Kidney (tissue), 14 donors: ENCODE results near the gene IL1B. TPM values are rescaled to one million over a fixed set of nuclear protein-coding genes. Genes with fewer than 3 reads are reported as not detected.

Source experiments
- DNase-seq, 5 donors: peaks; one replicate each; pipeline ENCODE4 v3.0.0-alpha.2; 2013 to 2020
- FAIRE-seq: peaks from 2 replicates; lab custom pipeline; 2012; peaks lifted over from hg19 to GRCh38; lab: Jason Lieb, UNC
- H3K27ac ChIP-seq, 2 donors: one replicate each; pipeline ENCODE4 v1.7.0; 2013; ENCODE audit warnings: low read depth in 2 of 2, low read length in 2 of 2, inconsistent platforms in 1 of 2
- H3K27me3 ChIP-seq: one replicate; pipeline ENCODE4 v1.7.1; 2013; ENCODE audit warnings: low read length, inconsistent platforms; ENCODE audit not compliant: control insufficient read depth, insufficient read depth
- H3K36me3 ChIP-seq, 3 donors: one replicate each; pipeline versions ENCODE4 v1.7.0 to v1.7.1; 2013; ENCODE audit warnings: low read length in 3 of 3, control low read depth in 1 of 3, inconsistent platforms in 1 of 3; ENCODE audit not compliant: insufficient read depth in 3 of 3, control insufficient read depth in 2 of 3
- H3K4me1 ChIP-seq, 3 donors: one replicate each; pipeline versions ENCODE4 v1.7.0 to v1.7.1; 2013; ENCODE audit warnings: low read length in 3 of 3, inconsistent platforms in 1 of 3, low read depth in 1 of 3; ENCODE audit not compliant: control insufficient read depth in 2 of 3, insufficient read depth in 2 of 3
- H3K4me3 ChIP-seq, 3 donors: one replicate each; pipeline versions ENCODE4 v1.7.0 to v1.8.1; 2013; ENCODE audit warnings: low read length in 3 of 3, control low read depth in 1 of 3, inconsistent platforms in 1 of 3
- H3K9ac ChIP-seq, 3 donors: one replicate each; pipeline versions ENCODE4 v1.7.0 to v1.7.1; 2013; ENCODE audit warnings: low read length in 3 of 3, control low read depth in 1 of 3, inconsistent platforms in 1 of 3
- H3K9me3 ChIP-seq, 3 donors: one replicate each; pipeline versions ENCODE4 v1.7.0 to v1.7.1; 2013; ENCODE audit warnings: low read length in 3 of 3, control low read depth in 1 of 3, inconsistent platforms in 1 of 3; ENCODE audit not compliant: control insufficient read depth in 2 of 3, insufficient read depth in 1 of 3
- CTCF ChIP-seq: IDR thresholded peaks from 3 replicates; pipeline ENCODE4 v1.5.1; 2012; ENCODE audit warnings: mild to moderate bottlenecking, moderate library complexity, borderline replicate concordance; ENCODE audit not compliant: insufficient read depth; ENCODE audit errors: extremely low read depth
- intact Hi-C: fragments of 100-400 bp; cut with DNase I; formaldehyde crosslinking; loops from one replicate; pipeline ENCODE4 v1.11.1; 2022
- polyA plus RNA-seq: library from polyadenylated mRNA; stranded (reverse); fragments of 350-450 nt; fragmentation: Illumina TruSeq; extraction: RNeasy Lipid Tissue Mini Kit (QIAGEN cat#74804); gene quantifications from one replicate; pipeline ENCODE4 v1.2.3, GENCODE V29; 2014; ENCODE audit warnings: low read depth, low replicate concordance; ENCODE audit not compliant: insufficient read depth
- total RNA-seq: library from RNA; stranded (reverse); fragmentation: NEBNext Ultra II Directional; extraction: Animal tissue kit (Norgen Biotek cat#: 25700); gene quantifications from one replicate; pipeline ENCODE4 v1.2.1, GENCODE V29; 2021
- donor health status: control.
- donor health status: control.
- donor health status: control.
- donor health status: control.
- donor health status: control.
- donor health status: DM: yes; HTN: yes; CAD: no.
- donor health status: Normal renal cell carcinoma (clear cell type).

IL1B gene
- total and polyA plus RNA-seq, 2 donors from 2014 or later, result 0.56 to 2.9 TPM

- Histone ChIP-seq H3K9me3 (no peaks in the 10 kb centered on the region), H3K27ac (no peak overlapping the region), H3K36me3 (no peaks in the 10 kb centered on the region), H3K4me3 (no peak overlapping the region), H3K4me1 (no peaks in the 10 kb centered on the region), H3K9ac (no peak overlapping the region), H3K27me3 (no peaks in the 10 kb centered on the region)
- FAIRE-seq (no peak), DNase-seq (no peak)
- no peak for TF ChIP-seq CTCF
- intact Hi-C loops, result no loop called here
These were observed 40.4 kb upstream of the IL1B start for GRCh38 chr2:112876971-112877361.

GRCh38 chr2:112876257-112876970 lies 39.8 kb upstream of the IL1B start:
- Histone ChIP-seq H3K27me3 (no peaks in the 10 kb centered on the region), H3K27ac (no peak overlapping the region), H3K4me1 (no peaks in the 10 kb centered on the region), H3K4me3 (no peak overlapping the region), H3K36me3 (no peaks in the 10 kb centered on the region), H3K9ac (no peak overlapping the region), H3K9me3 (no peaks in the 10 kb centered on the region)
- no peak for TF ChIP-seq CTCF
- FAIRE-seq (no peak), DNase-seq (no peak)
- intact Hi-C loops, result no loop called here

- FAIRE-seq, result no peak
- Histone ChIP-seq H3K27me3 (no peaks in the 10 kb centered on the region), H3K27ac (no peak overlapping the region), H3K9me3 (no peaks in the 10 kb centered on the region), H3K4me3 (no peak overlapping the region), H3K4me1 (peaks cover 0 to 2% (median 0%) of the 10 kb centered on the region in 3 donors), H3K36me3 (no peaks in the 10 kb centered on the region), H3K9ac (no peak overlapping the region)
- no peak for TF ChIP-seq CTCF
- intact Hi-C loops, result no loop called here
- DNase-seq, result no peak
These were observed 34.6 kb upstream of the IL1B start for GRCh38 chr2:112870841-112871835.
